ENCODE data around the gene TRIOBP. TPM values are rescaled to one million over a fixed set of nuclear protein-coding genes. Genes with fewer than 3 reads are reported as not detected.

The TRIOBP gene
- total RNA-seq, 2 experiments from 2014 or later: 9.0 to 10.1 TPM

DNA sequence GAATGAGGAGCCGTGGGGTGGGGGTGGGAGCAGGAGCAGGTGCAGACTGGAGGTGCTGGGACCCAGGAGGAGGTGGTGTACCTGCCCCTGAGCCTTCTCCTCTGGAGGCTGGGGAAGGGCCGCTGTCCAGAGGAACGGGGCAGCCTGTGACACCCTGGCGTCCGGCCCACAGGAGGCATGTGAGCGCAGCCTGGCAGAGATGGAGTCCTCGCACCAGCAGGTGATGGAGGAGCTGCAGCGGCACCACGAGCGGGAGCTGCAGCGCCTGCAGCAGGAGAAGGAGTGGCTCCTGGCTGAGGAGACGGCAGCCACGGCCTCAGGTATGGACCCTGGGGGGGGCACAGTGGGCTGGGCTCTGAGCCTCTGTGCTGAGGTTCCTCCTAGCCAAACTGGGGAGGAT lies 68.7 kb downstream of the TRIOBP start:
- no peak overlapping the region for H3K4me3 ChIP-seq (ENCODE audit: low read length)
- Mint-ChIP-seq H3K9me3 (no peaks in the 10 kb centered on the region), H3K27me3 (no peaks in the 10 kb centered on the region), H3K36me3 (ENCODE audit: low read depth) (peaks cover 16% of the 10 kb centered on the region), H3K4me3 (no peak overlapping the region), H3K27ac (no peak overlapping the region), H3K4me1 (ENCODE audit: low read depth) (no peaks in the 10 kb centered on the region)
- intact Hi-C loops (cut with DNase I, micrococcal nuclease): no loop called here
- ATAC-seq (ENCODE audit: poor library complexity) (no peak), DNase-seq (no peak)
- TF ChIP-seq CTCF (IDR thresholded peaks at IDR 0.05): no peak
- ChIA-PET CTCF (no interaction called here), POLR2A (no interaction called here)
- no peaks in the 10 kb centered on the region for H3K4me1 ChIP-seq (ENCODE audit: insufficient read depth, low read length)
- no peaks in the 10 kb centered on the region for H3K9me3 ChIP-seq (ENCODE audit: control insufficient read depth in 1 of 2, insufficient read depth in 1 of 2, low read length in 2 of 2)
- no peaks in the 10 kb centered on the region for H3K27me3 ChIP-seq (ENCODE audit: control insufficient read depth in 1 of 2, insufficient read depth in 2 of 2, low read length in 2 of 2)
- H3K27ac ChIP-seq (ENCODE audit: low read depth in 1 of 2, low read length in 2 of 2): no peak overlapping the region
- peaks cover 20% of the 10 kb centered on the region for H3K36me3 ChIP-seq (ENCODE audit: insufficient read depth, low read length)

GRCh38 chr22:37765953-37766576 lies 69.2 kb downstream of the TRIOBP start:
- intact Hi-C loops (cut with DNase I, micrococcal nuclease): no loop called here
- no peaks in the 10 kb centered on the region for H3K9me3 Mint-ChIP-seq
- POLR2A ChIA-PET: no interaction called here
- H3K27ac Mint-ChIP-seq: no peak overlapping the region
- H3K36me3 Mint-ChIP-seq (ENCODE audit: low read depth): peaks cover 16% of the 10 kb centered on the region
- H3K4me1 Mint-ChIP-seq (ENCODE audit: low read depth): no peaks in the 10 kb centered on the region
- Histone ChIP-seq H3K4me3 (ENCODE audit: low read length) (no peak overlapping the region), H3K4me1 (ENCODE audit: insufficient read depth, low read length) (no peaks in the 10 kb centered on the region), H3K27me3 (ENCODE audit: control insufficient read depth in 1 of 2, insufficient read depth in 2 of 2, low read length in 2 of 2) (no peaks in the 10 kb centered on the region), H3K27ac (ENCODE audit: low read depth in 1 of 2, low read length in 2 of 2) (no peak overlapping the region), H3K9me3 (ENCODE audit: control insufficient read depth in 1 of 2, insufficient read depth in 1 of 2, low read length in 2 of 2) (no peaks in the 10 kb centered on the region), H3K36me3 (ENCODE audit: insufficient read depth, low read length) (peaks cover 19% of the 10 kb centered on the region)
- no peak for TF ChIP-seq CTCF (IDR thresholded peaks at IDR 0.05)
- DNase-seq (no peak), ATAC-seq (ENCODE audit: poor library complexity) (no peak)
- CTCF ChIA-PET: no interaction called here
- no peak overlapping the region for H3K4me3 Mint-ChIP-seq
- H3K27me3 Mint-ChIP-seq: no peaks in the 10 kb centered on the region

- intact Hi-C loops (cut with DNase I, micrococcal nuclease): no loop called here
- Mint-ChIP-seq H3K27ac (no peak overlapping the region), H3K27me3 (no peaks in the 10 kb centered on the region), H3K4me3 (no peak overlapping the region), H3K36me3 (ENCODE audit: low read depth) (peaks cover 25% of the 10 kb centered on the region), H3K9me3 (no peaks in the 10 kb centered on the region), H3K4me1 (ENCODE audit: low read depth) (no peaks in the 10 kb centered on the region)
- no peak overlapping the region for H3K4me3 ChIP-seq (ENCODE audit: low read length)
- ChIA-PET CTCF (no interaction called here), POLR2A (no interaction called here)
- DNase-seq: no peak
- no peaks in the 10 kb centered on the region for H3K27me3 ChIP-seq (ENCODE audit: control insufficient read depth in 1 of 2, insufficient read depth in 2 of 2, low read length in 2 of 2)
- no peaks in the 10 kb centered on the region for H3K9me3 ChIP-seq (ENCODE audit: control insufficient read depth in 1 of 2, insufficient read depth in 1 of 2, low read length in 2 of 2)
- no peak for TF ChIP-seq CTCF (IDR thresholded peaks at IDR 0.05)
- no peak overlapping the region for H3K27ac ChIP-seq (ENCODE audit: low read depth in 1 of 2, low read length in 2 of 2)
- no peaks in the 10 kb centered on the region for H3K4me1 ChIP-seq (ENCODE audit: insufficient read depth, low read length)
- peaks cover 30% of the 10 kb centered on the region for H3K36me3 ChIP-seq (ENCODE audit: insufficient read depth, low read length)
- ATAC-seq (ENCODE audit: poor library complexity): no peak
Measured at GRCh38 chr22:37768273-37768672, 71.4 kb downstream of the TRIOBP start.

Data from CD4-positive, alpha-beta T cell (primary cell).